PFSK-1 (cell line): Measurements from ENCODE around the gene C1orf159.

Source experiments
- FOXP2 ChIP-seq: optimal IDR thresholded peaks from 2 replicates; pipeline ENCODE3; 2011; ENCODE audit warnings: borderline replicate concordance, control low read depth, inconsistent platforms; ENCODE audit not compliant: insufficient read depth; ENCODE audit errors: extremely low read length, extremely low read depth
- POLR2AphosphoS5 ChIP-seq: IDR thresholded peaks from 2 replicates; pipeline ENCODE4 v1.6.1; 2012; ENCODE audit warnings: low read depth, mild to moderate bottlenecking, control low read depth, low read length, moderate library complexity
- SIN3A ChIP-seq: IDR thresholded peaks from 2 replicates; pipeline ENCODE4 v1.6.1; 2012; ENCODE audit warnings: mild to moderate bottlenecking, low read length, moderate library complexity, borderline replicate concordance; ENCODE audit not compliant: insufficient read depth
- TAF1 ChIP-seq: IDR thresholded peaks from 2 replicates; pipeline ENCODE4 v1.6.1; 2012; ENCODE audit warnings: low read length, control low read depth, borderline replicate concordance; ENCODE audit not compliant: insufficient read depth
- TF ChIP-seq, protein P1 (sequence below), 2 experiments: IDR thresholded peaks; 2 replicates each; pipeline versions ENCODE4 v1.6.1 to v1.8.0; 2011 to 2012; ENCODE audit warnings: low read depth in 2 of 2, low read length in 2 of 2, control low read depth in 1 of 2, inconsistent platforms in 1 of 2, mild to moderate bottlenecking in 1 of 2, moderate library complexity in 1 of 2; ENCODE audit not compliant: insufficient read depth in 1 of 2

Gene C1orf159

GRCh38 chr1:1040004-1040991 is 75.6 kb downstream of the C1orf159 start:
- TF ChIP-seq FOXP2, result peak; percentile 34
- no peak for TF ChIP-seq SIN3A

- no peak for TF ChIP-seq TAF1
- TF ChIP-seq, protein P1, sequence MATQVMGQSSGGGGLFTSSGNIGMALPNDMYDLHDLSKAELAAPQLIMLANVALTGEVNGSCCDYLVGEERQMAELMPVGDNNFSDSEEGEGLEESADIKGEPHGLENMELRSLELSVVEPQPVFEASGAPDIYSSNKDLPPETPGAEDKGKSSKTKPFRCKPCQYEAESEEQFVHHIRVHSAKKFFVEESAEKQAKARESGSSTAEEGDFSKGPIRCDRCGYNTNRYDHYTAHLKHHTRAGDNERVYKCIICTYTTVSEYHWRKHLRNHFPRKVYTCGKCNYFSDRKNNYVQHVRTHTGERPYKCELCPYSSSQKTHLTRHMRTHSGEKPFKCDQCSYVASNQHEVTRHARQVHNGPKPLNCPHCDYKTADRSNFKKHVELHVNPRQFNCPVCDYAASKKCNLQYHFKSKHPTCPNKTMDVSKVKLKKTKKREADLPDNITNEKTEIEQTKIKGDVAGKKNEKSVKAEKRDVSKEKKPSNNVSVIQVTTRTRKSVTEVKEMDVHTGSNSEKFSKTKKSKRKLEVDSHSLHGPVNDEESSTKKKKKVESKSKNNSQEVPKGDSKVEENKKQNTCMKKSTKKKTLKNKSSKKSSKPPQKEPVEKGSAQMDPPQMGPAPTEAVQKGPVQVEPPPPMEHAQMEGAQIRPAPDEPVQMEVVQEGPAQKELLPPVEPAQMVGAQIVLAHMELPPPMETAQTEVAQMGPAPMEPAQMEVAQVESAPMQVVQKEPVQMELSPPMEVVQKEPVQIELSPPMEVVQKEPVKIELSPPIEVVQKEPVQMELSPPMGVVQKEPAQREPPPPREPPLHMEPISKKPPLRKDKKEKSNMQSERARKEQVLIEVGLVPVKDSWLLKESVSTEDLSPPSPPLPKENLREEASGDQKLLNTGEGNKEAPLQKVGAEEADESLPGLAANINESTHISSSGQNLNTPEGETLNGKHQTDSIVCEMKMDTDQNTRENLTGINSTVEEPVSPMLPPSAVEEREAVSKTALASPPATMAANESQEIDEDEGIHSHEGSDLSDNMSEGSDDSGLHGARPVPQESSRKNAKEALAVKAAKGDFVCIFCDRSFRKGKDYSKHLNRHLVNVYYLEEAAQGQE (IDR thresholded peaks at IDR 0.05; ENCODE audit: insufficient read depth in 1 of 2, low read depth in 2 of 2, low read length in 2 of 2), result no peak
These were observed 76.6 kb downstream of the C1orf159 start for GRCh38 chr1:1039145-1039910.

DNA sequence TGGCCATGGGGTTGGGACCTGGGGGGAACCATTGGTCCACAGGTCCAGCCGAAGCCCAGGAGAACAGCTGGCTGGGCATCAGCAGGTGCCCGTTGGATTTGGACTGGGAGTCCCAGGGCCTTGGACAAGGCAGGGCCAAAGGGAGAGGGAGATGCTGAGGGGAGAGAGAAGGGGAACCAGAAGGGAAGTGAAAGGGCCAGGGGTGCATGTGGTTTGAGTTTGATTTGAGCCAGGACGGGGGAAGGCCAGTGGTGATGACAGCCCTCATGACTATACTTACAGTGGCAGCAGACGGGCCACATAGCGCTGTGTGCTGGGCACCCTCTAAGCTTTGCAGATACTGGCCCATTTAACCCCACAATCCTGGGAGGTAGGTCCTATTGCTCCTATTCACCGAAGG is 77.2 kb downstream of the C1orf159 start:
- no peak for TF ChIP-seq SIN3A
- TF ChIP-seq, protein P1 (IDR thresholded peaks at IDR 0.05; ENCODE audit: insufficient read depth in 1 of 2, low read depth in 2 of 2, low read length in 2 of 2), result no peak
- TF ChIP-seq FOXP2, result no peak
- no peak for TF ChIP-seq POLR2AphosphoS5
- TF ChIP-seq TAF1, result no peak

DNA sequence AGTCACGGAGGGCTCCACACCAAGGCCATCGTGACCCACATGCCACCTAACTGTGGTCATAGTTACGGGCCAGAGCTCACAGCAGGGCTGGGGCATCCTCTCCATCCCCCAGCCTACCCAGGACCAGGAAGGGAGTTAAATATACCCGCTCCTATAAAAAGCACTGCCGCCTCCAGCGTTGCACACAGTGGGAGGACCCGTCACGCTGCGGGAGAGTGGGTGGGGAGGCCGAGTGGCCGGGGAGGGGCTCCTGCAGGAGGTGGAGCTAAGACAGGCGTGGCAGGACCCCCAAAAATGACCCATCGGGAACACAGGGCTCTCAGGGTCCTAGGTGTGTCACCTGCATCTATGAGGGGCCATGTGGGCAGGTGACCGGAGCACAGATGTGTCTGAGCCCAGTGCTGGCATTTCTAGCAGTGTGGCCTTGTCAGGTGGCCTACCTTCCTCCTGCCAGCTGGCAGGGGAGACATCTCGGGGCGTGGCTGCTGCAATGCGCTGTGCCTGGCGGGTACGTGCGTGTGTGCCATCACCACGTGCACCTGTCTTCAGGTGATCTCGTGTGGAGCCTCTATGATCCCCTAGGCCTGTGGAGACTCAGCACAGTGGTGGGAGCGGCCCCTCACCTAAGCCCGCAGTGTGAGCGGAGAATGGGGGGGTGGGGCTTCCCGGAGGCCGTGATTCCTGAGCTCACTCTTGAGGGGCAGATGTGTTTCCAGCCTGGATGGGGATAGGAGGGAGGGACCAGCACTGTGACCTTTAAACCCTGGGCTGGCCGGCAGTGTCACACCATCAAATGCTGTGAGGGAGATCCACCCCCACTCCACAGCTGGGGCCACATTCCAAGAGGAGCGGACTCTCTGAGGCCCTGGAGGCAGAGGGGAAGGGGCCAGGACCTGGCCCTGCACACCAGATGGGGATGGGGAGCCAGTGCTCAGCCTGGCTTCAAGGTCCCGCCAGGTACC is 78.2 kb downstream of the C1orf159 start:
- TF ChIP-seq TAF1 (no peak), POLR2AphosphoS5 (no peak)

GRCh38 chr1:1035291-1035943 is 80.5 kb downstream of the C1orf159 start:
- TF ChIP-seq POLR2AphosphoS5, result no peak
- TF ChIP-seq, protein P1 (IDR thresholded peaks at IDR 0.05; ENCODE audit: insufficient read depth in 1 of 2, low read depth in 2 of 2, low read length in 2 of 2), result peak in 1 of 2 experiments; percentile 70; a peak in 2 of 4 replicates
